ENCODE results near the gene UBTD1.

Gene UBTD1

GRCh38 chr10:97590082-97590747, 91.5 kb downstream of the UBTD1 start:
- DNase-seq: no peak

- DNase-seq: no peak
Observed at GRCh38 chr10:97590748-97591495, 92.2 kb downstream of the UBTD1 start.

GRCh38 chr10:97593421-97593820, 94.7 kb downstream of the UBTD1 start:
- DNase-seq: no peak

- DNase-seq: no peak
Observed at GRCh38 chr10:97596101-97597082, 97.7 kb downstream of the UBTD1 start.

DNA sequence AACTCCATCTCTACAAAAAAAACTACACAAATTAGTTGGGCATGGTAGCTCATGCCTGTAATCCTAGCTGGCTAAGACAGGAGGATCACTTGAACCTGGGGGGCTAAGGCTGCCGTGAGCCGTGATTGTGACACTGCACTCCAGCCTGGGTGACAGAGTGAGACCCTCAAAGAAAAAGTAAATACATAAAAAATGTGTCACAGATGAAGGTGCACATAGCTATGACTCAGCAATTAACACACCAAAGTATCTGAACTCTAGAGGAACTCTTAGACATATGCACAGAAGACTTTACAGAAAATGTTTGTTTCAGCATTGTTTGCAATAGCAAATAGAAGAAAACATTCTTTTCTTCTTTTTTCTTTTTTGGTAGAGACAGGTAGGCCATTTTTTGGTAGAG, 99.1 kb downstream of the UBTD1 start:
- no peak for DNase-seq

GRCh38 chr10:97598407-97599271, 99.9 kb downstream of the UBTD1 start:
- no peak for DNase-seq

DNA sequence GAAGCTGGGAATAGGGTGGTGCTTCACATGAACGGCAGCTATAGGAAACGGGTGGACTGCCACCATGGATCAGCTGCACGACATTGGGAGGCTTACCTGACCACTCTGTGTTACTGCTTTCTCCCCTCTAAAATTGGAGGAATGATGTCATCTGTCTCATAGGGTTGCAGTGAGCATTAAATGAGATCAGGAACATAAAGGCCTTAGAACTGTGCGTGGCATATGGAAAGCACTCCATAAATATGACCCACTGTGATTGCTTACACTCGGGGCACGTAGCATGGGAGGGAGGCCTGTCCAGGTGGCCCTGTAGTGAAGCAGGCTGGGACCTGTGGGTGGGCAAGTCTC, 100.5 kb downstream of the UBTD1 start:
- DNase-seq: no peak

GRCh38 chr10:97600616-97601015, 101.9 kb downstream of the UBTD1 start:
- DNase-seq: no peak

DNA sequence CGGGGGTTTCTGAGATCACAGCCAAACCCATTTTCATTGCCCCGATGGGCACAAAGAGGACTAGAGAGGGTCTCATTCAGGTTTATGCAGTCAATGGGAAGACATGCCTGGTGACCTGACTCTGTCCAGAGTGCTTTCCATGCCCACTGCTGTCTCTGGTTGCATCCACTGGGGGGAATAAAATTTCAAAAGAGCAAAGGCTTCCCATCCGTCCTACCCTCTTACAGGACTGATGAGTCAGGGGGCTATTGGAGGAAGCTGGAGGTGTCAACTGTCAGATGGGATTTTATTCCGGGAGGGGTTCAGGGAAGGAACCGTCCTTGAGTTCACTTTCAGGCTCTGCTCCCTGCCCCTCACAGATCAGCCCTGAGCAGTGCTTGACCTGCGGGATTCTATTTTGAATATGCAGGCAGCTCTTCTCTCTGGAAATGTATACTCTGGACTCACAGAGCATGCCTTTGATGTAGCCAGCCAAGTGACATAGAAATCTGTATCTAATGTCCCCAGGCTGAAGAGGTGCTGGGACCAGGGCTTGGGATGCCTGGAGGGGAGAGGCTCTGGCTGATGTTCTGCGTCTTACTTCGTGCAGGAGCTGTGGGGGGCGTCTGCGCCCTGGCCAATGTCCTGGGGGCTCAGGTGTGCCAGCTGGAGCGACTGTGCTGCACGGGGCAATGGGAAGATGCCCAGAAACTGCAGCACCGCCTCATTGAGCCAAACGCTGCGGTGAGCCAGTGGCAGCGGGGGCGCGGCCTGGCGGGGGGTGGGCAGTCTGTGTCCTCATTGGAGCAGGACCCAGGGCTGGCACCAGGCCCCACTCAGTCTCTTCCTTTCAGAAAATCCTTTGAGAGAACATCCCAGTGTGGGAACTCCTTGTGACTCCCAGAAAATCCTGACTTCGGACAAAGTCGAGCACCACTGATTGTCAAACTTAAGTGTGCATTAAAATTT, 102.8 kb downstream of the UBTD1 start:
- DNase-seq: peak; percentile 59

DNA sequence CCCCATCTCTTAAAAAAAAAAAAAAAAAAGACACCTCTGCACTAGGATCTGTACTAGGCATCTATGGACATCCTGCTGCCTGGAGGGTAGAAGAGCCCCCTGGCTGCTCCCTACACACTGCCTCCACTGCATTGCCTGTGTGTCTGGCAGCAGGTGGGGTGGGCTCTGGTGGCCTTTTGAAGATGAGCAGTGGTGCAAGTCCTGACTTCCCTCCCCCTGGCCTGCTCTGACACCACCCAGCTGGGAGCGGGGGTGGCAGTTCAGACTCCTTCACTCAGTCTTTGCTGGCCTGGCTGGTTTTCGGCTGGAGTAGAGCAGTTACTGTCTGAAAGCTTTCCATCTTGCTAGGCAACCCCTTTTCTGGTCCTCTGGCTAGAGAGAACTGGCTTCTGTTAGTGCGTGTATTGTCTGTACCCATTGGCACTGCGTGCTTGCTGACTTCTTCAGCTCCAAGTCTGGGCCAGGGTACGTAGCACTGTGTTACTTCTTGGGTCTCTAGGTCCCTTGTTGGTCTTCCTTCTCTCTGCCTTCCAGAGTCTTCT, 108.4 kb downstream of the UBTD1 start:
- DNase-seq: peak; percentile 63

DNA sequence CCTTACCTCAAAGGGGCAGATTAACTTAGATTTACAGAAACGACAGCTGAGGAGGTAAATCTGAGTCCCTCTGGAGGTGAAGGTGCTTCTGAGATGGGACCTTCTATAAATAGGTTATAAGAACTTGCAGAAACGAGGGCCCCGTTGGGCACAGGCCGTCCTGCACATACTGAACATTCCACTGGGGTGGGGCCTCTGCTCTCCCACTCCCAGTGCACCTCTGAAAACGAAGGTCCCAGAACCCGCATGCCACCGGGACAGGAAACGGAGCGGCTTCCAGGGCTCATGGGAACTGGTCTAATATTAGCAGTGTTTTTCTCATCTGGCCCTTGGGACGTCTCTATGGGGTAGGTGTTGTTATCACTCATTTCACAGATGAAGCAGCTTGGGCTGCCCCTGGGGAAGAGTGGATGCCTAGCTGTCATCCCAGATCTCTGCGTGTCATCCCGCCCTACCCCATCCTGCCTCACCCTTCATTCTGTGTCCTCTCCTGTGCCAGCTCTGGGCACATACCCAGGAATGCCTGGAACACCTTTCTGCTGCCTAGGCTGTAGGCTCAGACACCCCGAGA, 110.4 kb downstream of the UBTD1 start:
- no peak for DNase-seq

- no peak for DNase-seq
Observed at GRCh38 chr10:97611473-97611872, 112.7 kb downstream of the UBTD1 start.

- peak; percentile 41 for DNase-seq
Observed at GRCh38 chr10:97612386-97612785, 113.7 kb downstream of the UBTD1 start.

- no peak for DNase-seq
Observed at GRCh38 chr10:97618285-97618684, 119.6 kb downstream of the UBTD1 start.

DNA sequence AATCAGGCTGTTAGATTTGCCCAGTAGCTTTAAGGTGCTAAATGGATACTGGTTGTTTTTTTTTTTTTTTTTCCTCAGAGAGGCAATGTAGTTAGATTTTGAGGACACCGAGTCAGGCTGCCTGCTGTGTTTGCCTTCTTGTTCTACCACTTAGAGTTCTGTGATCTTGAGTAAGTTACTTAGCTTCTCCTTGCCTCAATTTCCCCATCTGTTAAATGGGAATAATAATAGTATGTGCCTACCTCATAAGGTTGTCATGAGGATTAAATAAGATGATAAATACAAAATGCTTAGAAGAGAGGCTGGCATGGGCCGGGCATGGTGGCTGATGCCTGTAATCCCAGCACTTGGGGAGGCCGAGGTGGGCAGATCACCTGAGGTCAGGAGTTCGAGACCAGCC, 120.0 kb downstream of the UBTD1 start:
- no peak for DNase-seq

Measured in midbrain (tissue), 1 donor.